HG03378 (cell line): ENCODE measurements around the gene NDST1.
"Not testable (repeated sequence)": the region's sequence is repeated elsewhere in the genome, so short reads cannot be mapped to it uniquely, and the experiment has no call there.

Source experiments
- ATAC-seq: cut with Tn5 transposase; IDR thresholded peaks from one replicate; pipeline ENCODE4 v1.9.1; 2021; ENCODE audit warnings: mild to moderate bottlenecking, moderate library complexity; ENCODE audit not compliant: unreplicated experiment

The NDST1 gene

DNA sequence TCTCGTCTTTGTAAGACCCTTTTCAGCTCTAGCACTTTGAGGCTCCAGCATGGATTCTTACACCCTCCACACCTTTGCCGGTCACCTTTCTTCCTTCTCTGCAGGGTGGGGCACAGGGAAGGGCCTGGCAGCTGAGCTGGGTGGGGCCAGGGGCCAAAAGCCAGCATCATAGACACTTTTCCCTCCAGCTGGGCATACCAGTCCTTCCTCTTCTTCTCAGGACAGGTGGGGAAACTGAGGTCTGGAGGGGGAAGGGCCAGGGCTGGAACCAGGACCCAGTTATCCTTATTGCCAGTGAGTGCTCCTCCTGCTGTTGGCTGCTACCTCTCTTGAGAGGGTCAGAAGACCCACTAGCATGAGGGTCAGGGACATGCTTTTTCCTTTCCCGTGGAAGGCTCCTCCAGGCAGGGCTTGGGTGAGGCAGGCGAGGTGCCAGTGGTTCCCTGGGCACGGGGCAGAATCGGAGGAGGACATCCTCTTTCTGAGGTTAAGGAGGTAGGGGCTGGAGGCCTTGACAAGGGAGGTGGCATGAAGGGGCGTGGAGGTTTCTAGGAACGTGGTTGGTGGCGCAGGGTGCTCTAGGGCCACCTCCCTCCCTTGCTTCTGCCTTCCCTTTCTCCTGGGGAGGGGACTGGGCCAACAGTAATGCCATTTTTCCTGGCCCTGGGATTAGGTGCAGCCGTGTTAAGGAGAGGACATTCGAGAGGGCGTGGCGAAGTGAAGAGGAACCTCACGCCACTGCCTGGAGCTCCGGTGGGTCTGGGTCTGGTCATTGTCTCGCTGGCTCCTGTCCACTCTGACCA is at the start of gene NDST1:
NDST1 (plus strand) TSS at position 658 of the 803 bp plus-strand sequence. CDS start 13,124 bp downstream, outside the sequence.
- ATAC-seq, result no peak

GRCh38 chr5:150458802-150459557 is 49.0 kb upstream of the NDST1 start:
- ATAC-seq, result peak; percentile 65

DNA sequence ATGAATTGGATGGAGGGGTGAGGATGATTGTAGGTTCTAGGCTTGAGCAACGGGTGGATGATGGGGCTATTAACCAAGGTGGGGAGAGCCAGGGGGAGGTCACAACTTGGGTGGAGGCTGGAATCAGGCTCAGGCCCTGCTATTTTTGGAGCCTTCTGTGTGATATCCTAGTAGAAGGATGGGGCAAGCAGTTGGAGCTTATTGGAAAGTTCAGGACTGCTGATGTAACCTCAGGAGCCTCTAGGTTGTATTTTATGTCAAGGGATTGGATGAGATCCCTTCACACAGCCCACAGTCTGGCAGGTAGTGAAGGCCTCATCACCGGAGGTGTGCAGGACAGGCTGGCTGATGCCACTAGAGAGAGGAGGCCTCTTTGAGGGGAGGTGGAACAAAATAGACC is 47.1 kb upstream of the NDST1 start:
- no peak for ATAC-seq

- peak; percentile 69 for ATAC-seq
These were observed 46.7 kb upstream of the NDST1 start for GRCh38 chr5:150461231-150461630.

DNA sequence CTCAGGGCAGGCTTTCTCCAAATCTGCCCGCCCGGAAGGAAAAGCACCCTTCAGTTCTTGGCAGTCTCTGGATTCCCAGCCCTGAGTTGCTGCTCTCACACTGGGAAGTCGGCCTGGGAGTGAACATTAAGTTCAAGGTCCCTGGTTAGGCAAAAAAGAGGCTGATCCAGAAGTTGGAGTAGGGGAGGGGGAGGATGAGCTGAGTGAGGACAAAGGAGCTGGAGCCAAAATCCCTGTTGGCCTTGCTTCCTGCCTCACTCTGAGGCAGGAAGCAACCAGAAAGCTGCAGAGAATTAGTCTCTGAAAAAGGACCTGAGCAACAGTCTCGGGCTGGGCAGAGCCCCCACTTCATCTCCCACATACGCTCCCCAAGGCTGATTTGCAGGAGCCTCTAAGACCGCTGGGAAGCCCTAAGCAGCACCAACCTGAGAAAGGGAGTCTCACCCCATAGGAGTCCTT is 43.3 kb upstream of the NDST1 start:
- no peak for ATAC-seq

GRCh38 chr5:150465927-150466326 is 42.0 kb upstream of the NDST1 start:
- no peak for ATAC-seq

DNA sequence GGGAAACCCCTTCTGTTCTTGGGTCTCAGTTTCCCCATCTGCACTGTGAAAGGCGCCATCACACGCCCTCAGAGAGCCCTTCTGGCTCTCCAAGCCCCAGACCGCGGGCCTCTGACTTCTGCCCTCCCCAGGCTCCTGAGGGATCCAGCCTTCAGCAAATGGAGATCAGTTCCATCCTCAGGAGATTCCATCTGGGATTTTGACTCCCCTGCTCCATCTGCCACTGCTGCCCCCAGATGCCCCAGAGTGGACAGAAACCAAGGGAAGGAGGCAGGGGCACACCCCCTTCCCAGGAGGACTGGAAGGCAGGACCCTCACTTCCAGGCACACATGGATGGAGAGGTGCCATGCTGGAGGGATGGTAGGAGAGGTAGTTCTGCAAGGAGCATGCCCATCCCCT is 39.7 kb upstream of the NDST1 start:
- no peak for ATAC-seq

DNA sequence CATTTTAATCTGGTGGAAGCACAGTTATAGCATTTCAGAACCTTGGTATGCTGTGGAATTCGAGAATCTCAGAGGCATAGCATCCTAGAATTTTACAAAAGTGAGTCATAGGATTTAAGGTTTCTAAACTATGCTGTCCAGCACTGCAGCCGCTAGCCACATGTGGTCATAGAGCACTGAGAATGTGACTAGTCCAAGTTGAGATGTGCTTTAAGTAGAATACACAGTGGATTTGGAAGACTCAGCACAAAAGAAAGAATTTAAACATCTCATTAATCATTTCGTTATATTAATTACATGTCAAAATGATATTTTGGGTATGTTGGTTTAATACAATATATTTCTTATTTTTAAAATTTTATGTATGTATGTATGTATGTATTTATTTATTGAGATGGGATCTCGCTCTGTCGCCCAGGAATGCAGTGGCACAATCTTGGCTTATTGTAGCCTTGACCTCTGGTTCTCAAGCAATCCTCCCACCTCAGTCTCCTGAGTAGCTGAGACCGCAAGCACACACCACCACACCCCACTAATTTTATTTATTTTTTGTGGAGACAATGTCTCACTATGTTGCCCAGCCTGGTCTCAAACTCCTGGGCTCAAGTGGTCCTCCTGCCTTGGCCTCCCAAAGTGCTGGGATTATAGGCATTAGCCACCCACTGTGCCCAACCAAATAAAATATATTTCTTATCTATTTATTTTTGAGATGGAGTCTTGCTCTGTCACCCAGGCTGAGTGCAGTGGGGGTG is 38.0 kb upstream of the NDST1 start:
- ATAC-seq, result no peak

- ATAC-seq, result no peak
These were observed 34.1 kb upstream of the NDST1 start for GRCh38 chr5:150473673-150474358.

GRCh38 chr5:150476568-150476967 is 31.4 kb upstream of the NDST1 start:
- not testable (repeated sequence) for ATAC-seq

- ATAC-seq, result no peak
These were observed 28.5 kb upstream of the NDST1 start for GRCh38 chr5:150479416-150479815.

DNA sequence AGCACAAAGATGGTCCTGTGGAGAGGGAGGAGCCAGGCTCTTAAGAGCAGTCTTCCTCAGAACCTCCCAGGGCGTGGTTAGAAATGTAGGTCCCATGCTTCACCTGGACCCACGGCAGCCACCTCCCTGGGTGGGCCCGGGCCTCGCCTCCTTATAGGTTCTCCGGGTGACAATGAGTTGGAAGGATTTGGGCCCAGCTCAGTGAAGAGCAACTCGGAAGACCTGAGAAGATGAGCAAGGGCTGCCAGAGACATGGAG is 26.3 kb upstream of the NDST1 start:
- ATAC-seq, result no peak

DNA sequence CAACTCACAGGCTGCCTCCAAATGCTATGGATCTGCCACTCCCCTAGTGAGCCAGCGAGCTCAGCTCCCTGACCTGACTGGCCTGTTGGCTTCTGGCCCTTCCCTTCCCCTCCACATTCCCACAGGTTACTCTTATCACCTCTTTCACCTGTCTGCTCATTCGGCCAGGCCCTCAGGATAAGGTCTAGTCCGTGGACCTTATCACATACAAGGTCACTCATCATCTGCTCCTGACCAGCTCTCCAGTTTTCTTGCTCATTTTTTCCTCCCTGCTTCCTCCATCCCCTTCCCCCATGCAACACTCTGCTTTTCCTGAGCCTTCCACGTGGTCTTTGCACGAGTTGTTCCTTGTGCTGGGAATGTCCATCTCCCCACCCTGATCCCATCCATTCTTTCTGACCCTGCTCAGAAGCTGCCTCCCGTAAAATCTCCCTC is 25.9 kb upstream of the NDST1 start:
- no peak for ATAC-seq

DNA sequence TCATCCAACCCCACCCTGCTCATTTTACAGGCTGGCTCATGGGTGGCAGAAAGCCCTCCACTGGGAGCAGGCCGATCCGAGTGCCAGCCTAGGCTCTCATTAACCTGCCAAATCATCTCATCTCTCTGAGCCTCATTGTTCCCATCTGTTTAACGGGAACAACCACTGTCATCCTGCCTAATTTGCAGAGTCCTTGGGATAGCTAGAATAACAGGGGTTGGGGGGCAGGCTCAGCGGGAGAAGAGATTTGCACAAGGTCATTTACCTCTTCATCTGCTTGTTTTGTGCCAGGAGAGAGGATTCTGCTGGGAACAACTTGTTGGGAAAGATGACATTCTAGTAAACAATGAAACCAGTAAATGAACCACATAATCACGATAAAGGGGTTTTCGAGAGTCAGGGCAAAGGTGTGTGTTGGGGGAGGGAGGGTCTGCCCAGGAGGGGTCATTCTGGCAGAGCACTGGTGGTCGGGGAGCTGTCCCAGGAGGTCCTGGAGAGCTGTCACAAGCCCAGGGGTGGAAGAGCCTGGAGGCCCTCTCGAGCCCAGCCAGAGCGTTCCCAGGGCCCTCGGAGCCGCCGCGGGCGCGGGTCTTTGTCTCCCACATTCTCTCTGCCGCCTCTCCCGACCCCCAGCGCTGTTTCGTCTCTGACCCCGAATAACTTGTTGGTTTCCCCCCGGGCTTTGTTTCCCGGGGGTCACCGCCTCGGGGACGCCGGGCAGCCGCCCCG is 22.8 kb upstream of the NDST1 start:
- no peak for ATAC-seq

- ATAC-seq, result no peak
These were observed 22.1 kb upstream of the NDST1 start for GRCh38 chr5:150485693-150486401.

GRCh38 chr5:150486402-150487198 is 21.3 kb upstream of the NDST1 start:
- no peak for ATAC-seq

DNA sequence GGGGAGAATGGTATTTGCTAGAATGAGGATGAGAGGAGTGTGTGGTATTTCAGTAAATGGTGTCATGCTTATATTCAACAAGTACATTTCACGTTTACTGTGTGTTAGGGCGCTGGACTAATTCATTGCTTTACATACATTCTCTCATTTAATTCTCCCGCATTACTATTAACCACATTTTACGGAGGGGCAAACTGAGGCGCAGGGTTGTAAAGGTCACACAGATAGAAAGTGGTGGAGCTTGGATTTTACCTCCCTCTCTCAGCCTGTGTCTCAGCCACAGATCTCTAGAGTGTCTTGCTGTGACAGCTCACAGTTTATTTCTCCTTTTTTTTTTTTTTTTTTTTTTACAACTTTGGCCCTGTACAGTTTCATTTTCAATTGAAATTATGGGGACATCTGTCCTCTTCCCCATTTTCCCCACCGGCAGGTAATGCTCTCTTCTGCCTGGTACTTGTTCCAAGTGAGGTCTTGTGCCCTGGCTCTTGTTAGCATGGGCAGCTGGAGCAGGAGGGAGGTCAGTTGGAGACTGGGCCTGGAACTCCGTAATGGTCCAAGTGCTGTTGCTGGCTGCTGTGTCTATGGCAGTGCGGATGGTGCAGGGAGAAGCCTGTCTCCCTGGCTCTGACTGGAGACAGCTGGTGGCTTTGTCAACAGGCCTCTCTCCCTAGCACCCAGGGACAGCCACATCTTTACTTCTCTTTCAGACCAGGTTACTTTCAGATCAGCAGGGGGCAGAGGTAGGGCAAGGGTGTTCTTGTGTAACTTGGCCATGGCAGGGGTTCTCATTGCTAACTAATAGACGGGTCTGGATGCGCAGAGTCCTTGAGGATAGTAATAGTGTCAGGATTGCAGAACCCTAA is 20.5 kb upstream of the NDST1 start:
- ATAC-seq, result peak; percentile 27
